ENCODE data around the gene ILKAP. TPM values are rescaled to one million over a fixed set of nuclear protein-coding genes. Genes with fewer than 3 reads are reported as not detected.

Gene ILKAP
- polyA plus RNA-seq, 1 donor from 2014 or later, result 78.5 TPM

- no peaks in the 10 kb centered on the region for H3K9me3 ChIP-seq (ENCODE audit: low read length)
- no peaks in the 10 kb centered on the region for H4K20me1 ChIP-seq (ENCODE audit: insufficient read depth)
- H3K79me2 ChIP-seq (replicated peaks; ENCODE audit: insufficient read depth, low read length), result no peaks in the 10 kb centered on the region
- no peaks in the 10 kb centered on the region for H3F3A ChIP-seq (ENCODE audit: insufficient read depth, low read length, poor library complexity, severe bottlenecking)
- H3K9me2 ChIP-seq (ENCODE audit: insufficient read depth, low read length), result no peaks in the 10 kb centered on the region
- no peak overlapping the region for H3K27ac ChIP-seq (ENCODE audit: low read length)
- H3K9ac ChIP-seq (ENCODE audit: low read length), result no peak overlapping the region
- H3K4me2 ChIP-seq (ENCODE audit: low read length), result no peak overlapping the region
- no peaks in the 10 kb centered on the region for H3K36me3 ChIP-seq (ENCODE audit: insufficient read depth, low read length)
- no peak overlapping the region for H2AFZ ChIP-seq (ENCODE audit: low read depth, low read length)
- no peaks in the 10 kb centered on the region for H3K27me3 ChIP-seq (ENCODE audit: insufficient read depth, low read depth, low read length)
- TF ChIP-seq EP300 (conservative IDR thresholded peaks at IDR 0.05; ENCODE audit: poor library complexity, severe bottlenecking) (no peak), EZH2 (IDR thresholded peaks at IDR 0.05; ENCODE audit: borderline replicate concordance, insufficient read depth, low read length, poor library complexity, severe bottlenecking) (no peak), REST (IDR thresholded peaks at IDR 0.05; ENCODE audit: borderline replicate concordance) (no peak), POLR2AphosphoS5 (IDR thresholded peaks at IDR 0.05) (no peak), MXI1 (conservative IDR thresholded peaks at IDR 0.05; ENCODE audit: poor library complexity, severe bottlenecking) (no peak), SMC3 (conservative IDR thresholded peaks at IDR 0.05; ENCODE audit: poor library complexity) (no peak), RAD21 (conservative IDR thresholded peaks at IDR 0.05) (no peak)
- no peak overlapping the region for H3K4me3 ChIP-seq (ENCODE audit: low read length)
Measured at GRCh38 chr2:238176613-238177012, 26.9 kb downstream of the ILKAP start.

GRCh38 chr2:238174701-238175100 is 28.8 kb downstream of the ILKAP start:
- no peaks in the 10 kb centered on the region for H3K79me2 ChIP-seq (replicated peaks; ENCODE audit: insufficient read depth, low read length)
- no peak overlapping the region for H3K4me3 ChIP-seq (ENCODE audit: low read length)
- H3K9me3 ChIP-seq (ENCODE audit: low read length), result no peaks in the 10 kb centered on the region
- no peak overlapping the region for H3K27ac ChIP-seq (ENCODE audit: low read length)
- no peak overlapping the region for H3K4me2 ChIP-seq (ENCODE audit: low read length)
- no peak overlapping the region for H3K9ac ChIP-seq (ENCODE audit: low read length)
- TF ChIP-seq MXI1 (conservative IDR thresholded peaks at IDR 0.05; ENCODE audit: poor library complexity, severe bottlenecking), result no peak
- no peak for TF ChIP-seq EP300 (conservative IDR thresholded peaks at IDR 0.05; ENCODE audit: poor library complexity, severe bottlenecking)
- no peak for TF ChIP-seq REST (IDR thresholded peaks at IDR 0.05; ENCODE audit: borderline replicate concordance)
- no peak for TF ChIP-seq SMC3 (conservative IDR thresholded peaks at IDR 0.05; ENCODE audit: poor library complexity)
- TF ChIP-seq POLR2AphosphoS5 (IDR thresholded peaks at IDR 0.05), result no peak
- TF ChIP-seq CTCF (IDR thresholded peaks at IDR 0.05; ENCODE audit: poor library complexity, severe bottlenecking), result no peak
- no peak for TF ChIP-seq TAF1 (IDR thresholded peaks at IDR 0.05; ENCODE audit: low read depth)
- TF ChIP-seq EZH2 (IDR thresholded peaks at IDR 0.05; ENCODE audit: borderline replicate concordance, insufficient read depth, low read length, poor library complexity, severe bottlenecking), result no peak
- TF ChIP-seq RAD21 (conservative IDR thresholded peaks at IDR 0.05), result no peak
- H3K36me3 ChIP-seq (ENCODE audit: insufficient read depth, low read length), result no peaks in the 10 kb centered on the region
- H3F3A ChIP-seq (ENCODE audit: insufficient read depth, low read length, poor library complexity, severe bottlenecking), result no peaks in the 10 kb centered on the region
- no peaks in the 10 kb centered on the region for H3K9me2 ChIP-seq (ENCODE audit: insufficient read depth, low read length)
- H2AFZ ChIP-seq (ENCODE audit: low read depth, low read length), result no peak overlapping the region
- H3K27me3 ChIP-seq (ENCODE audit: insufficient read depth, low read depth, low read length), result no peaks in the 10 kb centered on the region
- H4K20me1 ChIP-seq (ENCODE audit: insufficient read depth), result no peaks in the 10 kb centered on the region
